Measurements from ENCODE around the gene PSMD1. TPM values are rescaled to one million over a fixed set of nuclear protein-coding genes. Genes with fewer than 3 reads are reported as not detected.
"Not testable (repeated sequence)": the region's sequence is repeated elsewhere in the genome, so short reads cannot be mapped to it uniquely, and the experiment has no call there.

The PSMD1 gene
- total RNA-seq, 1 donor from 2014 or later, result 91.6 TPM

GRCh38 chr2:231138699-231139098 is 82.0 kb downstream of the PSMD1 start:
- Mint-ChIP-seq H3K4me1 (ENCODE audit: unreplicated experiment) (peaks cover 4% of the 10 kb centered on the region), H3K4me3 (no peak overlapping the region), H3K36me3 (peaks cover 4% of the 10 kb centered on the region), H3K27ac (no peak overlapping the region), H3K9me3 (no peaks in the 10 kb centered on the region), H3K27me3 (no peaks in the 10 kb centered on the region)
- TF ChIP-seq CTCF (conservative IDR thresholded peaks at IDR 0.05), result no peak
- DNase-seq (ENCODE audit: extremely low spot score, unreplicated experiment), result no peak

GRCh38 chr2:231139796-231140195 is 83.1 kb downstream of the PSMD1 start:
- no peak overlapping the region for H3K27ac Mint-ChIP-seq
- no peak for TF ChIP-seq CTCF (conservative IDR thresholded peaks at IDR 0.05)
- H3K36me3 Mint-ChIP-seq, result peaks cover 7% of the 10 kb centered on the region
- no peak overlapping the region for H3K4me3 Mint-ChIP-seq
- H3K27me3 Mint-ChIP-seq, result no peaks in the 10 kb centered on the region
- no peaks in the 10 kb centered on the region for H3K9me3 Mint-ChIP-seq
- no peaks in the 10 kb centered on the region for H3K4me1 Mint-ChIP-seq (ENCODE audit: unreplicated experiment)
- no peak for DNase-seq (ENCODE audit: extremely low spot score, unreplicated experiment)

GRCh38 chr2:231140808-231141207 is 84.1 kb downstream of the PSMD1 start:
- not testable (repeated sequence) for DNase-seq (ENCODE audit: extremely low spot score, unreplicated experiment); H3K4me3 Mint-ChIP-seq; H3K9me3 Mint-ChIP-seq; H3K27ac Mint-ChIP-seq; H3K4me1 Mint-ChIP-seq (ENCODE audit: unreplicated experiment); H3K27me3 Mint-ChIP-seq
- peaks cover 10% of the 10 kb centered on the region for H3K36me3 Mint-ChIP-seq

- no peaks in the 10 kb centered on the region for H3K9me3 Mint-ChIP-seq
- no peaks in the 10 kb centered on the region for H3K27me3 Mint-ChIP-seq
- no peak for TF ChIP-seq CTCF (conservative IDR thresholded peaks at IDR 0.05)
- H3K36me3 Mint-ChIP-seq, result peaks cover 28% of the 10 kb centered on the region
- DNase-seq (ENCODE audit: extremely low spot score, unreplicated experiment), result no peak
- no peak overlapping the region for H3K27ac Mint-ChIP-seq
- H3K4me1 Mint-ChIP-seq (ENCODE audit: unreplicated experiment), result no peaks in the 10 kb centered on the region
- H3K4me3 Mint-ChIP-seq, result no peak overlapping the region
These were observed 88.2 kb downstream of the PSMD1 start for GRCh38 chr2:231144896-231145295.

GRCh38 chr2:231146665-231147064 is 90.0 kb downstream of the PSMD1 start:
- no peaks in the 10 kb centered on the region for H3K9me3 Mint-ChIP-seq
- TF ChIP-seq CTCF (conservative IDR thresholded peaks at IDR 0.05), result no peak
- H3K27ac Mint-ChIP-seq, result no peak overlapping the region
- H3K4me1 Mint-ChIP-seq (ENCODE audit: unreplicated experiment), result no peaks in the 10 kb centered on the region
- no peak overlapping the region for H3K4me3 Mint-ChIP-seq
- peaks cover 28% of the 10 kb centered on the region for H3K36me3 Mint-ChIP-seq
- no peak for DNase-seq (ENCODE audit: extremely low spot score, unreplicated experiment)
- H3K27me3 Mint-ChIP-seq, result no peaks in the 10 kb centered on the region

- Mint-ChIP-seq H3K27me3 (no peaks in the 10 kb centered on the region), H3K36me3 (peaks cover 19% of the 10 kb centered on the region), H3K27ac (no peak overlapping the region), H3K9me3 (no peaks in the 10 kb centered on the region), H3K4me1 (ENCODE audit: unreplicated experiment) (no peaks in the 10 kb centered on the region), H3K4me3 (no peak overlapping the region)
- no peak for DNase-seq (ENCODE audit: extremely low spot score, unreplicated experiment)
- no peak for TF ChIP-seq CTCF (conservative IDR thresholded peaks at IDR 0.05)
These were observed 96.3 kb downstream of the PSMD1 start for GRCh38 chr2:231152800-231153557.
